Left forelimb (tissue), 1 donor: Measurements from ENCODE around the gene GPR37.

Experiments
- DNase-seq: peaks from one replicate; pipeline ENCODE4 v3.0.0-alpha.2; 2018; ENCODE audit warnings: low spot score

GPR37 gene

GRCh38 chr7:124728610-124729009, 37.0 kb downstream of the GPR37 start:
- DNase-seq = no peak

- DNase-seq = no peak
These were observed 40.9 kb downstream of the GPR37 start for GRCh38 chr7:124724507-124725192.

GRCh38 chr7:124724079-124724478, 41.5 kb downstream of the GPR37 start:
- DNase-seq = no peak

GRCh38 chr7:124723012-124723411, 42.6 kb downstream of the GPR37 start:
- no peak for DNase-seq

- no peak for DNase-seq
These were observed 43.3 kb downstream of the GPR37 start for GRCh38 chr7:124722292-124722691.

GRCh38 chr7:124720195-124720594, 45.4 kb downstream of the GPR37 start:
- no peak for DNase-seq

GRCh38 chr7:124718032-124718766, 47.4 kb downstream of the GPR37 start:
- no peak for DNase-seq

GRCh38 chr7:124716894-124717293, 48.7 kb downstream of the GPR37 start:
- no peak for DNase-seq

- DNase-seq = no peak
These were observed 52.5 kb downstream of the GPR37 start for GRCh38 chr7:124713086-124713485.

GRCh38 chr7:124712017-124712416, 53.6 kb downstream of the GPR37 start:
- no peak for DNase-seq

GRCh38 chr7:124702385-124702784, 63.2 kb downstream of the GPR37 start:
- DNase-seq = no peak

GRCh38 chr7:124701955-124702354, 63.6 kb downstream of the GPR37 start:
- no peak for DNase-seq

- no peak for DNase-seq
These were observed 64.9 kb downstream of the GPR37 start for GRCh38 chr7:124700655-124701054.

- no peak for DNase-seq
These were observed 66.6 kb downstream of the GPR37 start for GRCh38 chr7:124698964-124699363.

GRCh38 chr7:124697746-124698145, 67.8 kb downstream of the GPR37 start:
- no peak for DNase-seq
